GM11168 (cell line): Measurements from ENCODE around the gene ZWILCH.
"Not testable (repeated sequence)": the region's sequence is repeated elsewhere in the genome, so short reads cannot be mapped to it uniquely, and the experiment has no call there.

Experiments used
- in situ Hi-C: fragments of 300-500 bp; cut with MboI; formaldehyde crosslinking; loops from one replicate; pipeline ENCODE4 v1.12.0; 2022; ENCODE audit warnings: low sequenced_read_pairs; ENCODE audit not compliant: unreplicated experiment

Gene ZWILCH

DNA sequence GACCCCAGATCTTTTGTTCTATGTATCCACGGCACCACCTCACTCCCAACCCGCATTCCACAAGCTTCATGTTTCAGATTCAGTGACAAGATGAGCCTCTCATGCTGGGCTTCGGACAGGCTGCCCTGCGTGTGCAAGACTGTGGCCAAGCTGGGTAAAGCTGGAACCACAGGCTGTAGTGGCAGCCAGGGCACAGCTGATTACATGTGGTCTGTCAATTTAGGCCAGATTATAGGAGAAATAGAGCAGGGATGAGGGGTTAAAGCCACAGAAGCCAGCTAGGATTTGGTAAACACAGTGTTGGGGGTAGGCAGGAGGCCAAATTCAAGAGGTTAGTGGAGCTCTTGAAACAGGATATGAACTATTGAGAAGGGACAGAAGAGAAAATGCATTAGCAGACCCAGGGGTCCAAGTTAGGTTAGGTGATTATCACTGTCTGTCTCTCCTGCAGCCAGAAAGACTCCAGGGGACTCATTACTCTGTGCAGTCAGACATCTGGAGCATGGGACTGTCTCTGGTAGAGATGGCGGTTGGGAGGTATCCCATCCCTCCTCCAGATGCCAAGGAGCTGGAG, 20.5 kb upstream of the ZWILCH start:
- in situ Hi-C loops, result loop anchor here (25.0 kb wide), 1 partner anchor 97 kb away; the partner anchor contains the start of gene MAP2K1

GRCh38 chr15:66486887-66487286, 18.2 kb upstream of the ZWILCH start:
- in situ Hi-C loops, result loop anchor here (25.0 kb wide), 1 partner anchor 100 kb away; the partner anchor contains the start of gene MAP2K1

DNA sequence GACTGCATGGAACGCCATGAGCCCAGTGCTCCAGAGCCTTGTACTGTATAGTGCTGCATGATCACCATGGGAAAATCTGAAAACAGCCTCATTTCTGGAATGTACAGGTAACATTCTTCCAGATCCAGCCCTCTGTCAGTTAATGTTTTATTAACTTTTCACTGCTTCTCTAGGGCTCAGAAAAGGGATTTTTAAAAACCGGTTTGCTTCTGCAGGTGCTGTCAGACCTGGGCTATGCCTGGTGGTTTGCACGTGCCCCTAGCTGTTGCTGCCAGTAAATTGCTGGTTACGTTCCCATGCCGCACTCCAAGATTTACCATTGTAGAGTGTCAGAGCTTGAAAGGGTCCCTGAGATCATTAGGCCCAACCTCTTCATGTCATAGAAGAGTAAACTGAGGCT, 16.6 kb upstream of the ZWILCH start:
- in situ Hi-C loops, result loop anchor here (25.0 kb wide), 1 partner anchor 101 kb away; the partner anchor contains the start of gene MAP2K1

- in situ Hi-C loops, result loop anchor here (25.0 kb wide), 1 partner anchor 102 kb away; the partner anchor contains the start of gene MAP2K1
Observed at GRCh38 chr15:66489179-66489791, 15.8 kb upstream of the ZWILCH start.

DNA sequence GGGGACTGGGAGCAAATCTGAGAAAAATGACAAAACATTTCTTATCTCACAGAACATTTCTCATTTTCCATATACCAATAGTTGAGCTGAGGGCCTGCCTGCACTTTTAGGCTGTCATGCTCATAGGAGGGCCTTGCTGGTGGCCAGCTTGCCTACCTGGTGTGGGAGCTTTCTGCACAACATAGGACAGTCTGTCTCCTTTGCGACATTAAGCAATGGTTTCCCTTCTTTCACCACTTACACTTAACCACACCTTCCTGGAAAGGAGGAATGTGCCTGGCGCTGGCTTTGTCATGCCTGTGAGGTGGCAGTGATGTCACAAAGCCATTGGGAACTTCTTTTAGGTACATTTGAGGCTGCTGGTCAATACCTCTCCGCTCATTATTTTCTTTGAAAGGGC, 13.3 kb upstream of the ZWILCH start:
- in situ Hi-C loops, result loop anchor here (25.0 kb wide), 1 partner anchor 105 kb away; the partner anchor contains the start of gene MAP2K1

DNA sequence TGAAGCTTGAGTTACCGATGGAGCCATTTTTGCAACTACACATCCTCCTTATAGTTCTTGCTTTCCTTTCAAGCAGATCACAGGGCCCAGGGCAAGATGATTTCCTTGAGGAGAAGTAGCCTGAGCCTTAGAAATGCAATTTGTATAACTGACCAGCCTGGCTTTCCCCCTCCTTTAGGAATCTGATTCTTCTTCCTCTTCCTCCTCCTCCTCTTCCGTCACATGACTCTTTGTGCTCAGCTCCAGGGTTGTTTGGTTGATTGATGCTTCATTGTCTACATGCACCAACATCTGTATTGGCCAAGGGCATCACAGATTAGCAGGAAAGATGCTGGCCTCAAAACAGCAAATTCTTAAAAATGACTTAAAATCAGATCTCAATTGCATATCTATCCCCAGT, 10.9 kb upstream of the ZWILCH start:
- in situ Hi-C loops, result loop anchor here (25.0 kb wide), 1 partner anchor 107 kb away; the partner anchor contains the start of gene MAP2K1

DNA sequence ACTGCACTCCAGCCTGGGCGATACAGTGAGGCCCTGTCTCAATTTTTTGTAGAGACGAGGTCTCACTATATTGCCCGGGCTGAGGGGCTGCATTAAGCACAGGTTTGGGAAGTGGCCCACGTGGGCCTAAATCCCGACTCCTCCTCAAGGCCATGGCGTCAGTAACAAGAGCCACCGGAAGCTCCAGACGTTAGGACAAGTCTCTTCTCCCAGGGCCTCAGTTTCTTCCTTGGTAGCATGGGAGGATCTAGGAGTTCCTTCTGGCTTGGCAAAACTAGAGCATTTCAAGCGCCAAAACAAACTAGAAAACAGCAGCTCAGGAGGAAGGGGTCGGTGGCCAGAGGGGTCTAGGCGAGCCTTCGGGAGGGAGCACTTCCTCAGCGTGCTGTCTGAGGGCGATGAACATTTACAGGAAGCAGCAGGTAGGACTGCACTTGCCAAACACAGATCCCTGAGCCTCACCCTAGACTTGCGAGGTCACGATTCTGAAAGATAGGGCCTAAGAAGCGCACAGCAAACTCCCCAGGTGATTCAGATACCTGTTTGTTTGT, 8.1 kb upstream of the ZWILCH start:
- in situ Hi-C loops, result loop anchor here (25.0 kb wide), 1 partner anchor 110 kb away; the partner anchor contains the start of gene MAP2K1

DNA sequence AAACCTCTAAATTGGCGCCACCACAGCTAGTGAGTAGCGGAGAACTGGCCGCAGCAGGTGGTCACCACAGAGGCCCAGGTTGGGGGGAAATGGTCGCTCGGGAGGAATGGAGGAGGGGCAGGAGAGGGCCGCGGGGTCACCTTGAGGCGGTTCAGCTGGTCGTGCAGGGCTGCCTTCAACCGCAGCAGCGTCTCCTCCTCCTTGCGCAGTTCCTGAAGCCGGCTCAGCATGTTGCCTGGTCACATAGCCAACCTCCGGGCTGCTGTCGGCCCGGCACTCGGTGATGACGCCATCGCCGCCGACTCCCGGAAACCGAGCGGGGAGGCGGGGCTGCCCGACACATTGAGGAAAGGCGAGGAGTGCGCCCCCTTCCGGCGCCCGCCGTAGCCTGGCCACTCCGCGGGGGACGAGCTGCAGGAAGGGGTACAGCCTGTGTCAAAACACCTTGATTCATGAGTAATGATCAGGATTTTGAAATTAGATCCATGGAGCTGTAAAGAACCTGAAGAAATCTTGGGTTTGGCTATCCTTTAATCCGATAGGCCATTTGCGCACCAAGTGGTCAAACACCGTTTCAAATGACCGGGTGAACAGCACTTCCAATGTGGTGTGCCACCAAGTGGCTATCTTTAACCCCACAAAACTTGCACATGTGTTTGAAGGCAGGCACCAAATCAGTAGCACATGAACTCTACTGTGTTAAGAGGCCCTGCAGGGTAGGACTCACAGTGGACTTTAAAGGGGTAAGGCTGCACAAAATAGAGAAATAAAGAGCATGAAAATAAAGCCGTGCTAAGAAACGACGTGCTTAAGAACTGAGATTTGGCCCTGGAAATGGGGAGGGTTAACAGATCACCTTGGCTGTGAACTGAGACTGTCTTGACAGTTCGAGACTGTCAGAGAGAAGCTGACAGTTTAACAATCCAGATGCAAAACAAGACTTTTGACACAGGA, 7.3 kb upstream of the ZWILCH start, which contains the start of gene SNAPC5:
Gene SNAPC5, minus strand, starts transcription at position 261 of the 954 bp plus-strand sequence. Its CDS starts 31 bp downstream, at position 230.
- in situ Hi-C loops, result loop anchor here (25.0 kb wide), 1 partner anchor 110 kb away; the partner anchor contains the start of gene MAP2K1

GRCh38 chr15:66498501-66499386, 6.4 kb upstream of the ZWILCH start:
- in situ Hi-C loops, result loop anchor here (25.0 kb wide), 1 partner anchor 111 kb away; the partner anchor contains the start of gene MAP2K1

- in situ Hi-C loops, result not testable (repeated sequence)
Observed at GRCh38 chr15:66500346-66500745, 4.8 kb upstream of the ZWILCH start.

GRCh38 chr15:66502491-66502890, 2.6 kb upstream of the ZWILCH start:
- in situ Hi-C loops, result no loop called here

- in situ Hi-C loops, result not testable (repeated sequence)
Observed at GRCh38 chr15:66503041-66503648, 2.0 kb upstream of the ZWILCH start.

DNA sequence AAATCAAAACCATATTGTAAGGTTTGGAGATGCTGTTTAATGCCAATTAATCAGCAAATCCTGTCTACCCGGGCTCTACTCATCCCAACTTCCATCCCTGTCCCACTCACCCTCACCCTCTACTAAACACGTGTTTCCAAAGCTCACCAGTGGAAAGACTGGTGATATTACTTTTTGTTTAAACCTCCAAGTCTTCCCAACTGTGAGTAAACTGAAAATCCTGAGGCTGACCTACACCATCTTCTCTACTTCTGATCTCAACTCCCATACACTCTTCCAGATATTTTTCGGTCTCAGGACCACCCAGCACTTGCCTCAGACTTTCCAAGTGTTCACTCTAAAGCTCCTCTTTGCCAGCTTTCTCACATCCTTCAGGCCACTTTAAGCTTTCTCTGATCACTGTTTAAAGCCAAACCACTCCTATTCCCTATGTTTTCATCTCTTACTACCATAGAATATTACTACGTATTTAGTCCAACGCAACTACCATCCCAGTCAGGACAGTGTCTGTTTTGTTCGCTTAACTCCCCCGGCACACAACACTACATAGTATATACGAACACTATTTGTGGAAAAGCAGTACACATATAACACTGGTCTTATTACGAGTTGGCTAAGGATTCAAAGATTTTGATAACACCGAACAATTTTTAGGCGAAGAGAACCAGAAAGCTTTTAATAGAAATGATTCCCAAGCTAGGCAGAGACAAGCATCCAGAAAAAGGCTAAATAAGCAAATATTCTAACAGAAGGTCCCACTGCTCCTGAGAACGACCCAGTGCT, 1.2 kb upstream of the ZWILCH start:
- in situ Hi-C loops, result no loop called here

DNA sequence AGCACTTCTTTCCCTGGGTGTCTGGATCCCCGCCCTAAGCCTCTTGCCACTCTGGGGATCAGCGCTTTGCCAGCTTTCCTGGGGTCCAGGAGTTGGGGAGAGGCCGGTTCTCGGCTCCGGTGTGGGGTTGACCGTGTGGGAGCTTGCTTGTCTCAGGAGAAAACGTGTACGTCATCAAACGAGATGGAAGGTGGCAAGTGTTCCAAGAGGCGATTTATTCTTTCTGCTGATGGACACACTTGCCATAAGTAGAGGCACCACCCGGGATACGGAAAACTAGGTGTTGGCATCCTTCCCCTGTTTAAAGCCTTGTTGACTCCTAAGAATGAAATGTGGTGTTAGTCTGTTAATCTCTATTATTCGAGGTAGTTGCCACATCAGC, 295 bp downstream of the ZWILCH start:
- in situ Hi-C loops, result no loop called here

DNA sequence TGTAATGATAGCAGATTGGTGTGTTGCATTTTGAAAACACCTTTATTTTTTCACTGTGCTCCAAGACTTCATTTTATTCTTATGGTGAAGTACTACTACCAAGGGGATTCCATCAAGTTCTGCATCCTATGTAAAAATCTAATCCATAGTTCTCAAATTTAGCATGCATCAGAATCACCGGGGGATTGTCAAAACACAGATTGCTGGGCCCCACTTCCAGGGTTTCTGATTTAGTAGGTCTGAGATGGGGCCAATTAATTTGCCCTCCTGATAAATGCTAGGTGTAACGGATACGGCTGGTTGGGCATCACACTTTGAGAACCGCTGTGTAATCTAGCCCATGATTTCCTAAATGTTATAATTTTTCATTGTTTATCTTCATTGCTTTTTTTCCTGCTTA, 692 bp downstream of the ZWILCH start:
- in situ Hi-C loops, result no loop called here

DNA sequence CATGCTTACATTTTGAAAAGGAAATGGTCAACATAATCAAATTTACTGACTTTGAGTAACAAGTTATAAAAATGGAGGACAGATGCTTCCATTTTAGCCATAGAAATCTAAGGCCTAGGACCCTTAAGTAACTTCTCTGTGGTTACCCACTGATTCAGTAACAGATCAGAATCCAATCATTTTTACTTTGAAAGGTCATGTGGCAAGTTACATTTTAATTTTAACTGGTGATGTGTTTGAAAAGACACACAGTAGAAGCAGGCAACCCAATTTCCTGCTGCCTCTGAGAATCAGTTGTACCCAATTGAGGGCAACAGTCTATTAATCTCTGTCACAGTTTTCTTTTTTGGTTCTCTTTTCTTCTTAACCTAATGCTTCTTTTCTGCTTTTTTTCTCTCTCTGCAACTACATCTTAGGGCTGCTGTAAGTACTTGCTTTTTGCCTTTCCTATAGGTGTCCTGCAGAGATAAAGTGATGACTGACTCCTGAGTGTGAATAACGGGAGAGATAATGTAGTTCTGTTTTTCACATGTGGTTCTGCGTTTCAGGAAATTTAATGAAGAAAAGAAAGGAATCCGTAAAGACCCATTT, 3.3 kb downstream of the ZWILCH start:
- in situ Hi-C loops, result no loop called here

GRCh38 chr15:66514586-66514985, 9.5 kb downstream of the ZWILCH start:
- in situ Hi-C loops, result no loop called here
